Liver (tissue), 3 donors: ENCODE results near the gene MTA3.

Source experiments
- RAD21 ChIP-seq, 2 donors: IDR thresholded peaks; 2 replicates each; pipeline ENCODE4 v1.6.1; 2016; ENCODE audit warnings: antibody characterized with exemption in 2 of 2, mild to moderate bottlenecking in 2 of 2
- TAF1 ChIP-seq: conservative IDR thresholded peaks from 2 replicates; pipeline ENCODE4 v1.6.1; 2016; ENCODE audit warnings: antibody characterized with exemption, mild to moderate bottlenecking
- TF ChIP-seq, protein P1 (sequence below): fragments of 150-350 bp; IDR thresholded peaks from 2 replicates; pipeline ENCODE4 v1.5.1; 2017; ENCODE audit warnings: improper control_type of control experiment, low read depth, low read length; ENCODE audit not compliant: missing input control
- TF ChIP-seq, protein P2 (sequence below): IDR thresholded peaks from 2 replicates; pipeline ENCODE4 v1.6.1; 2016; ENCODE audit warnings: antibody characterized with exemption
- donor health status: healthy.
- donor health status: healthy.

- TF ChIP-seq, protein P1, sequence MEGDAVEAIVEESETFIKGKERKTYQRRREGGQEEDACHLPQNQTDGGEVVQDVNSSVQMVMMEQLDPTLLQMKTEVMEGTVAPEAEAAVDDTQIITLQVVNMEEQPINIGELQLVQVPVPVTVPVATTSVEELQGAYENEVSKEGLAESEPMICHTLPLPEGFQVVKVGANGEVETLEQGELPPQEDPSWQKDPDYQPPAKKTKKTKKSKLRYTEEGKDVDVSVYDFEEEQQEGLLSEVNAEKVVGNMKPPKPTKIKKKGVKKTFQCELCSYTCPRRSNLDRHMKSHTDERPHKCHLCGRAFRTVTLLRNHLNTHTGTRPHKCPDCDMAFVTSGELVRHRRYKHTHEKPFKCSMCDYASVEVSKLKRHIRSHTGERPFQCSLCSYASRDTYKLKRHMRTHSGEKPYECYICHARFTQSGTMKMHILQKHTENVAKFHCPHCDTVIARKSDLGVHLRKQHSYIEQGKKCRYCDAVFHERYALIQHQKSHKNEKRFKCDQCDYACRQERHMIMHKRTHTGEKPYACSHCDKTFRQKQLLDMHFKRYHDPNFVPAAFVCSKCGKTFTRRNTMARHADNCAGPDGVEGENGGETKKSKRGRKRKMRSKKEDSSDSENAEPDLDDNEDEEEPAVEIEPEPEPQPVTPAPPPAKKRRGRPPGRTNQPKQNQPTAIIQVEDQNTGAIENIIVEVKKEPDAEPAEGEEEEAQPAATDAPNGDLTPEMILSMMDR: no peak
- TF ChIP-seq, protein P2, sequence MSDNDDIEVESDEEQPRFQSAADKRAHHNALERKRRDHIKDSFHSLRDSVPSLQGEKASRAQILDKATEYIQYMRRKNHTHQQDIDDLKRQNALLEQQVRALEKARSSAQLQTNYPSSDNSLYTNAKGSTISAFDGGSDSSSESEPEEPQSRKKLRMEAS: no peak
- TF ChIP-seq RAD21 (IDR thresholded peaks at IDR 0.05): no peak
- no peak for TF ChIP-seq TAF1
Measured at GRCh38 chr2:42575458-42576064, 7.1 kb downstream of the MTA3 start.
